ENCODE results near the gene TOP3A. TPM values are rescaled to one million over a fixed set of nuclear protein-coding genes. Genes with fewer than 3 reads are reported as not detected.

Gene TOP3A
- total RNA-seq, 1 experiment from 2014 or later = 52.2 TPM

DNA sequence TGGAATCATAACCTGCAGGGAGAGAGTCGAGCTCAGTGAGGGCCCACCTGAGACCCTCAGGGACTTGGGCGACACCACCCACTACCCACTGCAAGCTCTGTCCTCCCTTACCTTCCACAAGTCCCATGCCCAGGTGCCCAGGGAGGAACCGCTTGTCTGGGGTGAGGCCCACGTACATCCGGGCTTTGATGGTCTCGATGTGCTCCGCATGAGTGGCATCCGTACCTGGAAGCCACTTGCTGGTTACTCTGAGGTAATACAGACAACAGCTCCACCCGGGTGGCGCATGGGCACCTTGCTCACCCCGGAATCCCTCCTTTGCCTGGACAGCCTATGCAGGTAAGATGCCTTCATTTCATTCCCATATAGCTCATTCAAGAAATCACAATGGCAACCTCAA, 29.5 kb downstream of the TOP3A start:
- Histone ChIP-seq H3K4me1 (replicated peaks; ENCODE audit: insufficient read depth) (no peaks in the 10 kb centered on the region), H3K27ac (no peak overlapping the region), H3K9me3 (ENCODE audit: insufficient read depth, low read depth) (no peaks in the 10 kb centered on the region), H3K36me3 (ENCODE audit: low read depth) (peaks cover 59% of the 10 kb centered on the region; the same call in 1 of the 2 replicates), H3K79me2 (ENCODE audit: low read depth) (no peaks in the 10 kb centered on the region), H3K4me3 (no peak overlapping the region), H3K4me2 (no peak overlapping the region), H4K20me1 (ENCODE audit: insufficient read depth) (no peaks in the 10 kb centered on the region; the same call in 1 of the 2 replicates), H3K27me3 (ENCODE audit: insufficient read depth, low read depth) (no peaks in the 10 kb centered on the region), H3F3A (ENCODE audit: insufficient read depth, low read depth) (no peaks in the 10 kb centered on the region; the same call in 1 of the 2 replicates), H3K9me2 (ENCODE audit: insufficient read depth) (no peaks in the 10 kb centered on the region), H2AFZ (no peak overlapping the region)
- BruUV-seq (replicated peaks) = no TSS peak
- intact Hi-C loops (cut with micrococcal nuclease; ENCODE audit: unreplicated experiment) = no loop called here
- DNase-seq = no peak
- TF ChIP-seq CTCF (conservative IDR thresholded peaks at IDR 0.05) = no peak
- no peak for TF ChIP-seq EZH2 (IDR thresholded peaks at IDR 0.05; ENCODE audit: low read depth)
- ChIA-PET CTCF (no interaction called here), POLR2A (ENCODE audit: unreplicated experiment) (no interaction called here)

DNA sequence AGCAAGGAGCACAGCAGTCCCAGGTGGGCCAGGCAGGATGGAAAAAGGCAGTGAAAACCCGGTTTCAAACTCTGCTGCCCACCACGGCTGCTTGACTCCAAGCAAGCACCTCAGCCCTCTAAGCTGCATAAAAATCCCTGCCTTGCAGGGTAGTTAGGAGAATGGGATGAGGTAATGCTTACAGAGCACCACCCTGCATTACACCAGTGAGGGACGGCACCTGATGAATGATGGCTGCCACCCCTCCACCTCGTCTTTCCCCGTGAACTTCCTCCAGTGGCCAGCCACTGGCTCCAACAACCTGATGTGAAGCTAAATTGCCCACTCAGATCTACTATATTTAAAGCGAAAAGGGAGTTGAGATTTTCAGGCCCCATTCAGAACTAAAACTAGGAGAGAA, 33.0 kb downstream of the TOP3A start:
- Histone ChIP-seq H2AFZ (no peak overlapping the region), H3K79me2 (ENCODE audit: low read depth) (no peaks in the 10 kb centered on the region), H3F3A (ENCODE audit: insufficient read depth, low read depth) (no peaks in the 10 kb centered on the region; the same call in 1 of the 2 replicates), H3K9me2 (ENCODE audit: insufficient read depth) (no peaks in the 10 kb centered on the region), H3K4me3 (no peak overlapping the region), H3K27ac (no peak overlapping the region), H3K9me3 (ENCODE audit: insufficient read depth, low read depth) (no peaks in the 10 kb centered on the region), H3K4me1 (replicated peaks; ENCODE audit: insufficient read depth) (no peaks in the 10 kb centered on the region), H3K4me2 (no peak overlapping the region), H3K27me3 (ENCODE audit: insufficient read depth, low read depth) (no peaks in the 10 kb centered on the region), H4K20me1 (ENCODE audit: insufficient read depth) (no peaks in the 10 kb centered on the region; the same call in 1 of the 2 replicates), H3K36me3 (ENCODE audit: low read depth) (peaks cover 39% of the 10 kb centered on the region; the same call in 1 of the 2 replicates)
- no peak for TF ChIP-seq CTCF (conservative IDR thresholded peaks at IDR 0.05)
- no peak for TF ChIP-seq EZH2 (IDR thresholded peaks at IDR 0.05; ENCODE audit: low read depth)
- ChIA-PET POLR2A (ENCODE audit: unreplicated experiment) (interaction anchor here (0.6 kb wide), 1 partner anchor 13 kb away, joined by 4 read pairs; no protein-coding TSS in a partner anchor), CTCF (no interaction called here)
- no TSS peak for BruUV-seq (replicated peaks)
- intact Hi-C loops (cut with micrococcal nuclease; ENCODE audit: unreplicated experiment) = no loop called here
- DNase-seq = no peak

GRCh38 chr17:18280766-18281371, 33.9 kb downstream of the TOP3A start:
- no peaks in the 10 kb centered on the region; the same call in 1 of the 2 replicates for H4K20me1 ChIP-seq (ENCODE audit: insufficient read depth)
- no peaks in the 10 kb centered on the region for H3K27me3 ChIP-seq (ENCODE audit: insufficient read depth, low read depth)
- H3K36me3 ChIP-seq (ENCODE audit: low read depth) = peaks cover 34% of the 10 kb centered on the region; the same call in 1 of the 2 replicates
- H3K27ac ChIP-seq = no peak overlapping the region
- TF ChIP-seq EZH2 (IDR thresholded peaks at IDR 0.05; ENCODE audit: low read depth) (no peak), CTCF (conservative IDR thresholded peaks at IDR 0.05) (no peak)
- no peak overlapping the region for H3K4me2 ChIP-seq
- ChIA-PET CTCF (no interaction called here), POLR2A (ENCODE audit: unreplicated experiment) (interaction anchor here (0.6 kb wide), 1 partner anchor 20 kb away, joined by 14 read pairs; no protein-coding TSS in a partner anchor)
- intact Hi-C loops (cut with micrococcal nuclease; ENCODE audit: unreplicated experiment) = no loop called here
- no peak for DNase-seq
- no peak overlapping the region for H2AFZ ChIP-seq
- no peaks in the 10 kb centered on the region for H3K4me1 ChIP-seq (replicated peaks; ENCODE audit: insufficient read depth)
- H3F3A ChIP-seq (ENCODE audit: insufficient read depth, low read depth) = no peaks in the 10 kb centered on the region; the same call in 1 of the 2 replicates
- H3K9me3 ChIP-seq (ENCODE audit: insufficient read depth, low read depth) = no peaks in the 10 kb centered on the region
- no peaks in the 10 kb centered on the region for H3K9me2 ChIP-seq (ENCODE audit: insufficient read depth)
- no peaks in the 10 kb centered on the region for H3K79me2 ChIP-seq (ENCODE audit: low read depth)
- H3K4me3 ChIP-seq = no peak overlapping the region
- no TSS peak for BruUV-seq (replicated peaks)

Measured in PC-9 (cell line).